IPS-20b (cell line): ENCODE measurements around the gene CKB.

Source experiments
- H3K27ac ChIP-seq: one replicate; pipeline ENCODE4 v1.5.1; 2013; ENCODE audit warnings: low read length
- H3K27me3 ChIP-seq: 2 replicates; pipeline ENCODE4 v1.6.1; 2013; ENCODE audit warnings: mild to moderate bottlenecking, low read length, inconsistent platforms; ENCODE audit not compliant: insufficient read depth
- H3K36me3 ChIP-seq: 2 replicates; pipeline ENCODE4 v1.6.1; 2013; ENCODE audit warnings: low read depth, mild to moderate bottlenecking, inconsistent platforms, low read length, moderate library complexity; ENCODE audit not compliant: insufficient read depth
- H3K4me1 ChIP-seq: 2 replicates; pipeline ENCODE4 v1.6.1; 2013; ENCODE audit warnings: mild to moderate bottlenecking, control low read depth, inconsistent platforms, low read length, moderate library complexity; ENCODE audit not compliant: insufficient read depth
- H3K4me3 ChIP-seq: 2 replicates; pipeline ENCODE4 v1.5.1; 2013; ENCODE audit warnings: mild to moderate bottlenecking, low read length, inconsistent platforms
- H3K9ac ChIP-seq: 2 replicates; pipeline ENCODE4 v1.6.1; 2013; ENCODE audit warnings: low read depth, mild to moderate bottlenecking, inconsistent platforms, low read length, moderate library complexity
- H3K9me3 ChIP-seq: 2 replicates; pipeline ENCODE4 v1.6.1; 2013; ENCODE audit warnings: mild to moderate bottlenecking, low read depth, low read length, inconsistent platforms; ENCODE audit not compliant: insufficient read depth

CKB gene

GRCh38 chr14:103522649-103523574, at the start of gene CKB:
Gene CKB (minus strand): TSS chr14:103522830. CDS start chr14:103522493, 337 bp downstream.
- Histone ChIP-seq H3K27ac (no peak within 1 kb of the TSS), H3K4me3 (peak within 1 kb of the TSS; percentile 86), H3K9ac (peak within 1 kb of the TSS; percentile 82), H3K27me3 (peaks cover 28% of the 10 kb centered on the region), H3K36me3 (peaks cover 20% of the 10 kb centered on the region), H3K9me3 (no peaks in the 10 kb centered on the region), H3K4me1 (peaks cover 9% of the 10 kb centered on the region; the same call in 1 of the 2 replicates)

DNA sequence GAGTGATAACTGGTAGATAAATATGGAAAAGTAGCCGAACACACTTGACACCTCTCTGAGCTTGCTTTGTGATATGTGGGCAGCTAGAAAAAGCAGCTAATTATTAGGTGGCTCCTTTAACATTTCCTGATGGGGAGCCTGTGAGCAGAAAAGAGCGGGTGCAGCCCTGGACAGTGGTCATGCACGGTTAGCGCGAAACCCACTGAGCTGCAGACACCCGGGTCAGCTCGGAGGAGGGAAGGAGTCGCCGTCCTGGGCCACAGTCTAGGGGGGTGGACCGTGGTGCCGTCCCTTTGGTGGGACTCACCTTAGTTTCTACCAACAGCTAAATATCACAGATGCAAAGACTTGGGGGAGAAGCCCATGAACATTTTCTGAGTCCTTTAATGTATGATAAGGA, 46.8 kb upstream of the CKB start:
- H3K9me3 ChIP-seq = no peaks in the 10 kb centered on the region
- H3K36me3 ChIP-seq = peaks cover 18% of the 10 kb centered on the region
- no peak overlapping the region for H3K27ac ChIP-seq
- H3K9ac ChIP-seq = no peak overlapping the region
- no peaks in the 10 kb centered on the region for H3K27me3 ChIP-seq
- no peaks in the 10 kb centered on the region for H3K4me1 ChIP-seq
- no peak overlapping the region for H3K4me3 ChIP-seq

DNA sequence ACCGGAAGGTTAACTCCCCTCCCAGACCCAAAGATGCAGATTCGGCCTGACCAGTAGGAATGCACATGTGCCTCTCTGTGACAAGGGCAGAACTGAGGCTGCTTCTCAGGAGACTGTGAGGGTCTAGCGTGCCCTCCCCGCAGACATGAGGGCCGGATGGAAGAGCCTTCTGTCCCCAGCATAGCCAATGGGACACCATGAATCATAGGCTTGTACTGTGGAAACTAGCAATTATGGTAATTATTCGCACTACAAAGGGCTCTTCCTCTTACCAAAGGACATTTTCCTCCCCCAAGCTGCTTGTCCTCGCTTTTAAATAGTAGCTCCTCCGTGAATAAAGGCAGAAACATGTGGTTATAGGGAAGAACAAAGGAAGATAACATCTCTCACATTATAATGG, 46.3 kb upstream of the CKB start:
- Histone ChIP-seq H3K27me3 (no peaks in the 10 kb centered on the region), H3K4me1 (0 out of 2 replicates have a peak, but pooled peaks cover 3% of the 10 kb centered on the region), H3K27ac (no peak overlapping the region), H3K36me3 (peaks cover 14% of the 10 kb centered on the region), H3K9me3 (no peaks in the 10 kb centered on the region), H3K9ac (peak overlapping the region; percentile 51; the same call in 1 of the 2 replicates), H3K4me3 (no peak overlapping the region)

GRCh38 chr14:103563844-103564505, 41.3 kb upstream of the CKB start:
- no peaks in the 10 kb centered on the region for H3K27me3 ChIP-seq
- H3K4me1 ChIP-seq = 0 out of 2 replicates have a peak, but pooled peaks cover 3% of the 10 kb centered on the region
- no peak overlapping the region for H3K27ac ChIP-seq
- H3K36me3 ChIP-seq = peaks cover 17% of the 10 kb centered on the region
- peak overlapping the region; percentile 71; the same call in 1 of the 2 replicates for H3K9ac ChIP-seq
- H3K9me3 ChIP-seq = no peaks in the 10 kb centered on the region
- peak overlapping the region; percentile 84 for H3K4me3 ChIP-seq

DNA sequence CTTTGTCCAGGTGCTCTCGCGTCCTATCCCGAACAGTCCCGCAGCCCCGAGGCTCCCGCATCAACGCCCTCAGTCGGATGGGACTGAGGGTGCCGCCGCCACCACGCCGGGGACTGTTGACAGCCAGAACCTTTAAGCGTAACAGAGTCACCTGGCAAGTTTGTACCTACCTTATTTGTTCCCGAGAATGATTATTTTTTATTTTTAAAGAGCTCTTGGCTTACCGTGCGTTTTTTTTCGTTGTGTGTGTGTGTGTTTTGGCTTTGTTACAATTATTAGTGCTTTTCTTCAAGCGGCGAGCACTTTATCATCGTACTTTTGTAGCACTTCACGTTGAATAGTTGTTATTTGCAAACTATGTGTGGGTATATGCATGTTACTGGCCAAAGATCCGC, 40.6 kb upstream of the CKB start:
- H3K27ac ChIP-seq = no peak overlapping the region
- 0 out of 2 replicates have a peak, but pooled peaks cover 3% of the 10 kb centered on the region for H3K4me1 ChIP-seq
- H3K27me3 ChIP-seq = no peaks in the 10 kb centered on the region
- peak overlapping the region; percentile 71; the same call in 1 of the 2 replicates for H3K9ac ChIP-seq
- no peaks in the 10 kb centered on the region for H3K9me3 ChIP-seq
- peak overlapping the region; percentile 84 for H3K4me3 ChIP-seq
- H3K36me3 ChIP-seq = peaks cover 24% of the 10 kb centered on the region

- H3K27me3 ChIP-seq = no peaks in the 10 kb centered on the region
- peak within 1 kb of the TSS; percentile 62 for H3K27ac ChIP-seq
- 0 out of 2 replicates have a peak, but pooled peaks cover 3% of the 10 kb centered on the region for H3K4me1 ChIP-seq
- H3K36me3 ChIP-seq = peaks cover 26% of the 10 kb centered on the region
- H3K4me3 ChIP-seq = peak within 1 kb of the TSS; percentile 84
- H3K9me3 ChIP-seq = no peaks in the 10 kb centered on the region
- peak within 1 kb of the TSS; percentile 71 for H3K9ac ChIP-seq
Measured at GRCh38 chr14:103562429-103563225, 40.0 kb upstream of the CKB start, which contains the start of the genes BAG5 and COA8. Gene BAG5 (minus strand): TSS chr14:103562657. CDS start chr14:103561164, 1,493 bp downstream. Gene COA8 (plus strand): TSS chr14:103562960. CDS start chr14:103563002, 42 bp downstream.

DNA sequence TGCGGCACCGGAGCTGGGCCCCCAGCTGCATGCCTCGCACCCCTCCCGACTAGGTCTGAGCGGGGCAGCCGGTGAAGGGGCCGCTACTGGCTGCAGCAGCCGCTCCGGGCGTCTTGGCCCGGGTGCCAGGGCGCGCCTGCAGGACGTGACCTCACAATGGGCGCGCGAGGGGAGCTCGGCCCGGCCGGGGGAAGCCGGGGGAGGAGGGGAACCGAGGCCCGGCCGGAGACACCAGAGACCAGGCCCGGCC, 39.5 kb upstream of the CKB start:
- Histone ChIP-seq H3K36me3 (peaks cover 26% of the 10 kb centered on the region), H3K4me3 (peak overlapping the region; percentile 84), H3K27ac (no peak overlapping the region), H3K4me1 (0 out of 2 replicates have a peak, but pooled peaks cover 3% of the 10 kb centered on the region), H3K9ac (peak overlapping the region; percentile 71), H3K9me3 (no peaks in the 10 kb centered on the region), H3K27me3 (no peaks in the 10 kb centered on the region)

DNA sequence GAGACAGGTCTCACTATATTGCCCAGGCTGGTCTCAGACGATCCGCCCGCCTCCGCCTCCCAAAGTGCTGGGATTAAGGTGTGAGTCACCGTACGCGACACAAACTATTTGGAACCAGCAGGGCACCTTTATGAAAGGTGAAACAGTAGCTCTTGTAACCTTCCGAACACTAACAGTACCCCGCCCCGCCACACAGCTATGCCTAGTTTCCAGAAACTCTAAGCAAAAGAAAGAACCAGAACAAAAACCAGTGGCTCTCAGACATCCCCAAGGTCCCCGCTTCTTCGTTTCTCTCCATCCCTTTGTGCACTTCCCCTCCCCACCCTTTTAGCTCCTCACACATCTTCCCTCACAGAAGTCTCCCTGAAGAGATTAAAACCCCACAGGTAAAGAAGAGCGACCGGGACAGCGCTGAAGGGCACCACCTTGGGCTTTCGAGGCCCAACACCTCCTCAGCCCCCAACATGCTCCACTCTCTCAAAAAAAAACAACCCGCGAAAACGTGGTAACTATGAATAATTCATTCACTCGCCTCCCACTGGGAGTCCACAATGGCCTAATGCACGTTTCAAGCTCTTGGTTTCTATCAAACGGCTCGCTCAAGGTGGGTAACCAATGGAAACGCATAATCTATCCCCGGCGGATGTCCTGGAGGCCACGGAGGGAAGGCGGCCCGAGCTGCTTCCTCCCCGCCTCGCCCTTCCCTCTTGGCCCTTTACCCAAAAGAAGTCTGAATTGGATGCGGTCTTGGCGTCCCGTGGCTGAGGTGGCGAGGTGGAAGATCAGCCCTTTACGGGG, 39.0 kb upstream of the CKB start:
- peak overlapping the region; percentile 84 for H3K4me3 ChIP-seq

DNA sequence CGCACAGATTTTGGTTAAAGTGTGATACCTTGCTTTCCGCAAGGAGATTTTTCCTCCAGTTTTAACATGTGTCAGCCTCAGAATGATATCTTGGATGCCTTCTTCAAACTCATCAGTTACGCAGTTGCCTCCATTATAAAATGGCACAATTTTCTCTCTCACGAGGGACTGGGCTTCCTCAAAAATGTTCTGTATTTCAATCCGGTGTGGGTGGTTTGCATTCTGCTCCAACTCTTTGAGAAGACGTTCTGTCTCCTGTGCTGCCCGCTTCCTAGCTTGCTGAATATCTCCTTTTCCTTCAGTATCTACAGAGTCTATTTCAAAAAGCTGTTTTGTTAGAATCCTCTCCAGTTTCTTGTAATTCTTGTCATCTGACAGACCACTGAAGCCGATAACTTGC, 38.1 kb upstream of the CKB start:
- Histone ChIP-seq H3K4me3 (peak overlapping the region; percentile 84; the same call in 1 of the 2 replicates), H3K9me3 (no peaks in the 10 kb centered on the region), H3K9ac (peak overlapping the region; percentile 71; the same call in 1 of the 2 replicates), H3K27me3 (no peaks in the 10 kb centered on the region), H3K36me3 (peaks cover 26% of the 10 kb centered on the region), H3K4me1 (0 out of 2 replicates have a peak, but pooled peaks cover 3% of the 10 kb centered on the region), H3K27ac (no peak overlapping the region)

More for the DNA sequence above, 39.0 kb upstream of the CKB start:
- Histone ChIP-seq H3K27ac (no peak overlapping the region), H3K9me3 (no peaks in the 10 kb centered on the region), H3K36me3 (peaks cover 26% of the 10 kb centered on the region), H3K27me3 (no peaks in the 10 kb centered on the region), H3K9ac (peak overlapping the region; percentile 71), H3K4me1 (0 out of 2 replicates have a peak, but pooled peaks cover 3% of the 10 kb centered on the region)

- H3K4me3 ChIP-seq = no peak overlapping the region
- H3K27ac ChIP-seq = no peak overlapping the region
Measured at GRCh38 chr14:103559766-103560165, 37.1 kb upstream of the CKB start.

More at GRCh38 chr14:103559766-103560165, 37.1 kb upstream of the CKB start:
- no peaks in the 10 kb centered on the region for H3K9me3 ChIP-seq
- peaks cover 26% of the 10 kb centered on the region for H3K36me3 ChIP-seq
- H3K4me1 ChIP-seq = 0 out of 2 replicates have a peak, but pooled peaks cover 3% of the 10 kb centered on the region
- H3K27me3 ChIP-seq = no peaks in the 10 kb centered on the region
- H3K9ac ChIP-seq = no peak overlapping the region
